UCSD-AML1 (cell line): ENCODE measurements around the gene ELFN1.
A peak's percentile ranks its signal among the peaks of the same experiment; 100 is the strongest.

Experiments used
- DNase-seq: peaks from one replicate; lab custom pipeline; 2025; ENCODE audit not compliant: unreplicated experiment; lab: John Stamatoyannopoulos, UW

The ELFN1 gene

DNA sequence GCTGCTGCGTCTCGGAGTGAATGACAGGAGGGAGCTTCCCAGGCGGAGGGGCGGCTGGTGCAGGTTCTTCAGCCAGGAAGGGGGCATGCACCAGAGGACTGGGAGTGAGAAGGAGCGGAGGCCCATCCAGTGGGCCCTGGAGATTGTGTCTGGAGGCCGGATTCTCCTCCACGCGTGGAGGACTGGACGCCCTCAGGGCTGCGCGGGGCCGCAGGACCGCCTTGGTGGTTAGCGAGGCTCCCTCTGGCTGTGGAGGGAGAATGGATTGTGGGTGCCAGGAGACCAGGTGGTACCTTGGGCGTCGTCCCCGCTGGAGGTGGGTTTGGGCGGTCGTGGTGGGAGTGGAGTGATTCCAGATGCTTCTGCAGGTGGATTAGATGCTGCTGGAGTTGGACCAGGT is 68.9 kb downstream of the ELFN1 start:
- no peak for DNase-seq

DNA sequence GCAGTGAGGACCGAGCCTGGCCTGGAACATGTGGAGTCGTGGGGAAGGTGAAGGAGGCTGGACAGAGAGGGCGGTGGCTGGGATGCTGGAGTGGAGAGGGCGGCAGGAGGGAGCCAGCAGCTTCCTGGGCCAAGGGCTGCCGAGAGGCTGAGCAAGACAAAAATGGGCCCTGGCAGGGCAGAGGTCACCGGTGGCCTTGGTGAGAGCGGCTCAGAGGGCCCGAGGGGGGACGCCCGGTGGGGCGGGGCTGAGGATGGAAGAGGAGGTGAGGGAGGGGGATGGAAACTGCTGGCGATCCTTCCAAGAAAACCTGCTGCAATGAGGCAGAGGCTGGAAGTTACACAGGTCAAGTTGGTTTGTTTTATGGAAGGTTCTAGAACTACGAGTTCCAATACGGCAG is 69.5 kb downstream of the ELFN1 start:
- no peak for DNase-seq

DNA sequence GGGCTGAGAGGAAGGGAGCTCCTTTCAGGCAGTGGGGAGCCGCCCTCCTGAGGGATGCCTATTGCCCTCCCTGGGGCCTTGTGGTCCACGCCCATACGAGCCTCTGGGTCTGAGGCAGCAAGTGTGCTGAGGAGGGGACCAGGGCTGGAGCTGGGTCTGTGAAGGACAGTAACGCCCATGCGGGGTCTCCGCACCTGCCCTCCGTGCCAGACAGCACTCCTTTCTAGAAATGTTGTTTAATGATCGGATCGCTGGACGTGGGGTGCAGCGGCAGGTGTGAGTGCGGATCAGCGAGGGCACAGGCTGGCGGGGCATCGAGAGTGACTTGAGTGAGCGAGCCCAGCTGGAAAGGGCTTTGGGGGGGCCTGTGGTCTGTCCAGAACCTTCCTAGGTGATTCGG is 70.1 kb downstream of the ELFN1 start:
- no peak for DNase-seq

DNA sequence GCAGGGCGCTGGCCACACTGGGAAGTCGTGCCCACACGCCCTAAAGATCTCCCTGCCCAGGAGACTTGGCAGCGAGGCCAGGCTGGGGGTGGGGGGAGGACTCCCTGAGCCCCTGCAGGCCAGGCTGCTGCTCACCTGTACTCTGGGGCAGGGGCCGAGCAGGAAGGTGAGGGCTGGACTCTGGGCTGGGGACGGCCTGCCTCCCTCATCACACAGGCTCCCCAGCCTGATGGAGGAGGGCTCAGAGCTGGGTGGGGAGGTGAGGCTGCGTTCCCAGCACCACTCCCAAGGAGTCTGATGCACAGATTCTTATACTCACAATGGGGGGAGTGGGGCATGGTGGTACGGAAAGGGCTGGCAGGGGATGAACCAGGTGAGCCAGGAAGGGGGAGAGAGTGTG is 71.2 kb downstream of the ELFN1 start:
- DNase-seq, result no peak

DNA sequence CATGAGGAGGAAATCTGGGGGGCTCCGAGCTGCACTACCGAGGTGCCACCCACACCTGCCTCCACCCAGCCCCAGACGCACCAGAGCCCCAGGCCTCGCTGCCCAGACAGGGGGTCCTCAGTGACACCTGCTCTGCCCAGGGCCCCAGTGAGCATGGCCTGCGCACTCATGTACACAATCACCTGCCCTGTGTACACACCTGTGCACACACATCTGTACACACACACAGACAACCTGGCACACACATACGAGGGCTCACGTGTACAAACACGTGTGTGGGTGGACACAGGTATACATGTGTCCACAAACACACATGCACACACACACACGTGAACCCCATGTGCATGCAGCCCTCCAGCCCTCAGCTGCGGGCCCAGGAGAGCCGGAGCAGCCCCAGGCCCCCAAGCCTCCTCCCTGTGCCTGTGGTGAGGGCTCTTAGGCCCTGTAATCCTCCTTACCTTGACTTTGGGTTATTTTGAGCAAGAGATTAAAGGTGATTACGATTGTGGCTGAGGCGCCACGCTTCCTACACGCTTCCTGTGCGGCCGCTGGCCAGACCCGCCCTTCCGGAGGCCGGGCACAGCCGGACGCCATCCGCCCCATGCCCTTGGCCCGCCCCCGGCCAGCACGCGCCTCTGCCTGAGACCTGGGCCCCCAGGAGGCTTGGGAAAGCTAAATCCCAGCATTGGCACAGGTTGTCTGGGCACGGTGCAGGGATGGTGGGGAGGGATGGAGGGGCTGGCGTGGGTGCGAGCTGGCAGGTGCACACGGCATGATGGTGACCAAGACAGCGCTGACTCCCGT is 71.9 kb downstream of the ELFN1 start:
- peak; percentile 44 for DNase-seq

DNA sequence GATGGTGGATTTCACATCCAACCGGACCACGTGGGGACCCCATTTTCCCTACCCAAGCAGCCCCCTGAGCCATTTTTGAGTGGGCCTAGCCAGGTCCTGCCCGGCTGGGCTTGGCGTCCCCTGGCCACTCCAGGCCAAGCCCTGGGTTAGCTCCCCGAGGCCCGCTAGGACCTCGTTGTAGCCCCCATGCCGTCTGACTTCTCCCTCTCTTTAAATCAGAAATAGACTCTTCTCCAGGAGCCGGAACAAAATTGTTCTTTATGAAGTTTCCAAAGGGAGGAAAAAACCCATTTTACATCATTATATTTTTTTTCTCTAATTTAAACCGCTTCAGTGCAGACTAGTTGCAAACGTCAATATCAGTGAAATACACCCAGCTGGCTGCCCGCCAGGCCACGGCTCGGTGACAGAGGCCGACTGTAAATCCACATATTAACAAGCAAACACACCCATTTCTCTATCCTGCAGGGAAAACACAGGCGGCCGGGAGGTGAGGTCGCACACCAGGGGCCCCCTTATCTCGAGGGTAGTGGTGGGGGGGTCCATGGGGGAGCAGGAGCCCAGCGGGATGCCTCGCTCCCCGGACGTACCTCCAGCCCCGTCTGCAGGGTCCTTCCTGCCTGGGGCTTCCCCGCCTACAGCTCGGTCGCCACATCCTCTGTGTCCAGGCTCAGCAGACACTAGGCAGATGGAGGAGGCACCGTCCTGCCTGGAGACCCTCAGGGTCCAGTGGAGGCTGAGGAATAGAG is 72.7 kb downstream of the ELFN1 start:
- peak; percentile 24 for DNase-seq

DNA sequence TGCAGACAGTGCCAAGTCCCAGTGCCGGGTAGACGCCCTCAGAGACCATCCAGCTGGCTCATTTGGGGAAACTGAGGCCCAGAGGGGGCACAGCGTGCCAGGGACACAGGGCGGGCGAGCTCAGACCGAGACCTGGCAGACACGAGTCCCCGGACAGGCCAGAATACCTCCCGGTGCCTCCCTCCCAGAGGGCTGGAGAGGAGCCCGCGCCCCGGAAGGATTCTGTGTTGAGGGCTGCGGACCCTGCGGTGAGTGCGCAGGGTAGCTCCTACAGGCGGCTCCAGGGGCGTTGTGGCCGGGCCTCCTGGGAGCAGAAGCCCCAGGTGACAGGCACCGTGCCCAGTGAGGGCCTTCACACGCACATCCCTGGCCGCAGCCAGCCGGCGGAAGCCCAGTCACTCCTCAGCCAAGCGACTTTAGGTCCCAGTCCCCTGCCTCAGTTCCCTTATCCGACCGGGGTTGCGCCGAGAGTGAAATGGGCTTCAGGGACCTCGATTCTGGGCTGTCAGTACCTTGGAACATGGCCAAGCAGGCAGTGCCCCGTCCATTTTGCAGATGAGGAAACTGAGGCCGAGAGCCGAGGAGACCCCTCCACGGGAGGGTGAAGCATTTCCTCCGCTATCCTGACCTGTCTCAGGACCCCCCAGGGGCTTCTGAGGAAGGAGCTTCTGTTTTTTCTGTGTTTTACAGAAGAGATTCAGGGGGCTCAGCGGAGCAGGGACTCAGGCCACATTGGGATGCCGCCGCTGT is 73.6 kb downstream of the ELFN1 start:
- no peak for DNase-seq

DNA sequence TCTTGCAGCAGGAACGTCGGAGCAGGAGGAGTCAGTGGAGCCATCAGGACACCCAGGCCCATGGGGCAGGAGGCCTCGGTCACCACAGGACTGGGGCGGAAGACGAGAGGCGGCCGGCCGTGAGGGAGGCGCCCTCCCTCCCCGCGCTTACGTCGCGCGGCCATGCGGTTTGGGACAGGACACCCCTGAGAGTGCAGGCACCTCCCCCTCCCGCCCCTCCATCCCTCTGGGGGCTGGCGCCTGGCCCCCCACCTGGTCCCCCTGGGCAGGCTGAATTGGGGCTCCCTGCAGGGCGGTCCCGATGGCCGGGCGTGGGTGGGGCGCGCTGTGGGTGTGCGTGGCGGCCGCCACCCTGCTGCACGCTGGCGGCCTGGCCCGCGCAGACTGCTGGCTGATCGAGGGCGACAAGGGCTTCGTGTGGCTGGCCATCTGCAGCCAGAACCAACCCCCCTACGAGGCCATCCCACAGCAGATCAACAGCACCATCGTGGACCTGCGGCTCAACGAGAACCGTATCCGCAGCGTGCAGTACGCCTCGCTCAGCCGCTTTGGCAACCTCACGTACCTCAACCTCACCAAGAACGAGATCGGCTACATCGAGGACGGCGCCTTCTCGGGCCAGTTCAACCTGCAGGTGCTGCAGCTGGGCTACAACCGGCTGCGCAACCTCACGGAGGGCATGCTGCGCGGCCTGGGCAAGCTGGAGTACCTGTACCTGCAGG is 74.4 kb downstream of the ELFN1 start:
- no peak for DNase-seq

DNA sequence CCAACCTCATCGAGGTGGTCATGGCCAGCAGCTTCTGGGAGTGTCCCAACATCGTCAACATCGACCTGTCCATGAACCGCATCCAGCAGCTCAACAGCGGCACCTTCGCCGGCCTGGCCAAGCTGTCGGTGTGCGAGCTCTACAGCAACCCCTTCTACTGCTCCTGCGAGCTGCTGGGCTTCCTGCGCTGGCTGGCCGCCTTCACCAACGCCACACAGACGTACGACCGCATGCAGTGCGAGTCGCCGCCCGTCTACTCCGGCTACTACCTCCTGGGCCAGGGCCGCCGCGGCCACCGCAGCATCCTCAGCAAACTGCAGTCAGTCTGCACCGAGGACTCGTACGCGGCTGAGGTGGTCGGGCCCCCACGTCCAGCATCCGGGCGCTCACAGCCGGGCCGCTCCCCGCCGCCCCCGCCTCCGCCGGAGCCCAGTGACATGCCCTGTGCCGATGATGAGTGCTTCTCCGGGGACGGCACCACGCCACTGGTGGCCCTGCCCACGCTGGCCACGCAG is 75.0 kb downstream of the ELFN1 start:
- no peak for DNase-seq

DNA sequence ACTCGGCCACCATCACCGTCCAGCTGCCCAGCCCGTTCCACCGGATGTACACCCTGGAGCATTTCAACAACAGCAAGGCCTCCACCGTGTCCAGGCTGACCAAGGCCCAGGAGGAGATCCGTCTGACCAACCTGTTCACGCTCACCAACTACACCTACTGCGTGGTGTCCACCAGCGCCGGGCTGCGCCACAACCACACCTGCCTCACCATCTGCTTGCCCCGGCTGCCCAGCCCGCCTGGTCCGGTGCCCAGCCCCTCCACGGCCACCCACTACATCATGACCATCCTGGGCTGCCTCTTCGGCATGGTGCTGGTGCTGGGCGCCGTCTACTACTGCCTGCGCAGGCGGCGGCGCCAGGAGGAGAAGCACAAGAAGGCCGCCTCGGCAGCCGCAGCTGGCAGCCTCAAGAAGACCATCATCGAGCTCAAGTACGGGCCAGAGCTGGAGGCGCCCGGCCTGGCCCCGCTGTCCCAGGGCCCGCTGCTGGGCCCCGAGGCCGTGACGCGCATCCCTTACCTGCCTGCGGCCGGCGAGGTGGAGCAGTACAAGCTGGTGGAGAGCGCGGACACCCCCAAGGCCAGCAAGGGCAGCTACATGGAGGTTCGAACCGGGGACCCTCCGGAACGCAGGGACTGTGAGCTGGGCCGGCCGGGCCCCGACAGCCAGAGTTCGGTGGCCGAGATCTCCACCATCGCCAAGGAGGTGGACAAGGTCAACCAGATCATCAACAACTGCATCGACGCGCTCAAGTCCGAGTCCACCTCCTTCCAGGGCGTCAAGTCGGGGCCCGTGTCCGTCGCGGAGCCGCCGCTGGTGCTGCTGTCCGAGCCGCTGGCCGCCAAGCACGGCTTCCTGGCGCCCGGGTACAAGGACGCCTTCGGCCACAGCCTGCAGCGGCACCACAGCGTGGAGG is 75.8 kb downstream of the ELFN1 start:
- no peak for DNase-seq

DNA sequence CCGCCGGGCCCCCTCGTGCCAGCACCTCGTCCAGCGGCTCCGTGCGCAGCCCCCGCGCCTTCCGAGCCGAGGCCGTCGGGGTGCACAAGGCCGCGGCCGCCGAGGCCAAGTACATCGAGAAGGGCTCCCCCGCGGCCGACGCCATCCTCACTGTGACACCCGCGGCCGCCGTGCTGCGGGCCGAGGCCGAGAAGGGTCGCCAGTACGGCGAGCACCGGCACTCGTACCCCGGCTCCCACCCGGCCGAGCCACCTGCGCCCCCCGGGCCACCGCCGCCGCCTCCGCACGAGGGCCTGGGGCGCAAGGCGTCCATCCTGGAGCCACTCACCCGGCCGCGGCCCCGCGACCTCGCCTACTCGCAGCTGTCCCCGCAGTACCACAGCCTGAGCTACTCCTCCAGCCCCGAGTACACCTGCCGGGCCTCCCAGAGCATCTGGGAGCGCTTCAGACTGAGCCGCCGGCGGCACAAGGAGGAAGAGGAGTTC is 76.5 kb downstream of the ELFN1 start:
- DNase-seq, result no peak

DNA sequence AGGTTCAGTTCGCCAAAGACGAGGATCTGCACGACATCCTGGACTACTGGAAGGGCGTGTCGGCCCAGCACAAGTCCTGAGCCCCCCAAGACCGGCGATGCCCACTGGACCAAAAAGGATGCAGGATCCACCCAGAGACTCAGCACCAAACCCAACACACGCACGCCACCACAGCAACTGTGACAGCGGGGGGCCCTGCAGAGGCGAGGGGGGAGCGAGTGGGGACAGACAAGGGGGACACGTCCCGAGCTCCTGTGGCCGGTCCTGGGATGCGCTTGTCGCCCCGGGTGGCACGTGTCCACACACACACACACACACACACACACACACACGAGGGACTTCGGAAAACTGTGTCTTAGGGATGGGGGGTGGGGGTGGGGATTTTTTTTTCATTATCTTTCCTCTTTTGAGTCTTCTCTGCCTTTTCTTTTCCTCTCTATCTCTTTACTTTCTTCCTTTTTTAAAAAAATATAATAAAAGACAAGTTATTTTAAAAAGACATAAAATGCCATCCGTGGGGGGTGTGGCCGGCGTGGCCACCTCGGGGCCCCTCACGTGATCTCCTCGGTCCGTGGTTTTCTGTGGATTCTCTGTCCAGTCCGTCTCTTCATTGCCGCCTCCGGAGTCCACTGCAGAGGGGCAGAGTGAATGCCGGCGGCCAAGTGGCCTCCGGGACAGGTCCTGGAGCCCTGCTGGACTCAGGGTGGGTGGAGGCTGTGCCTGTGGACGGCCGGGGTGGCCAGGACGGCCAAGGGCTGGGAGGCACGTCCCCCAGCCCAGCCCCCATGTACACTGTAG is 77.1 kb downstream of the ELFN1 start:
- no peak for DNase-seq

DNA sequence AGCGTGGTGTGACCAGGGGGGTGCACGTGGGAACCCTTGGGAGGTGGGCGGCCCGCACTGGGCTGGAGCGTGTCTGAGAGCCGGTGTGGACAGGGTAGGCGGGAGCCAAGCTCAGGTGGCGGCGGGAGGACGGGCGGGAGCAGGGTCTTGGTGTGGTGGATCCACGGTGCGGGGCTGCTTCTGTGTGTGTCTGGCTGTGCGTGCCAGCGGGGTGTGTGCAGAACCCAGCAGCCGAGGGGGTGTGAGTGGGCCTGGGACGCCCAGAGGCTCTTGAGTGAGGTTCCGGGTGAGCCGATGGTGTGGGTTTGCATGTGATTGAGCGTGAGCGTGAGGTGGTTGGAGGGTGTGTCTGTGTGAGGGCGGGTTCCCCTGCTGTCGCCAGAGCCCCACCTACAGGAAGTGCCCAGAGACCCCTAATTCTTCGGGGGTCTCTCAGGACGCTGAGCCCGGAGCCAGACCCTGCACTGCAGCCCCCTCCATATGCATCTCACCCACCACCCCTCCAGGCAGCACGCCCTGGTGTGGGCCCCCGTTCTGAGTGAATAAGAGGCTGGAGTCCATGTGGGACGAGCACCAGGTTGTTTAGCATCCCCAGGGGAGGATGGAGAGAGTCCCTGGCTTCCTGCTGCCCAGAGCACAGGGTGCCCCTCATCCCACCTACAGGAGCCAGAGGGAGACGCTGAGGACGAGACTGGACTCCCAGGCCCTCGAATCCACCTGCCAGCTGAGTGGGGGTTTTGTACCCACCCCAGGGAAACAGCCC is 78.2 kb downstream of the ELFN1 start:
- DNase-seq, result no peak

DNA sequence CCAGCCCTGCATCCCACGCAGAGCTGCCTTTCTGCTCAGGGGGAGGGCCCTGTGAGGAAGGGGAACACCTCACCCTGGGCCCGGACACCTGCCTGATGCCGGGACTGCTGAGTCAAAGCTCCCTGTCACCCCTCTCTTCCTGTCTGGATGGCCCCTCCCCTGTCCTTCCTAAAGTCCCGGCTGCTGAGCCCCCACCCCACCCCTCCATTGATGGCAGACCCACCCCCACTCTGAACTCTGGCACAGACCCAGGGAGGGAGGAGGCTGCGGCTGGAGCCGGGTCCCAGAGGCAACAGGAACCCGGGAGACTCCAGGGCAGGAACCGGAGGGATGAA is 78.7 kb downstream of the ELFN1 start:
- no peak for DNase-seq

DNA sequence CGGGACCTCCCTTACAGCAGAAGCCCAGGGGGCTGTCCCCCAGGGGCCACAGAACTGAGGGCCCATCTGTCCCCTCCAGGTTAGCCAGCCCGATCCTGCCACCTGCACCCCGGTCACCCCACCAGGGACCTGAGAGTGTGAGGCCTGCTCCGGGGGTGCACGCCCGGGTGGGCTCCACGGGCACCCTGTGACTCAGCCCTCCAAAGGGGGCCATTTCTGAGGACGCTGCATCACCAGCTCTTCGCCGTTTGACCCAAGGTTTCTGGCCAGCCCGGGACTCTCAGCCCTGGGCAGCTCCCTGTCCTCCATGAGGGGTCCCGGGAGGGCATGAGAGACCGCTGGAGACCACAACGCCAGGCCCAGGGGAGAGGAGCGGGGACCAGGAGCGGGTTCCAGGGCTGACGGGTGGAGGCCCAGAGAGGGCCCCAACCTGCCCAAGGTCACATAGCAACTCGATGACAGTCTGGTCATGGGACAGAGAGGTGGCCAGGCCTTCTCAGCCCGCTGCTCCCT is 79.3 kb downstream of the ELFN1 start:
- no peak for DNase-seq

DNA sequence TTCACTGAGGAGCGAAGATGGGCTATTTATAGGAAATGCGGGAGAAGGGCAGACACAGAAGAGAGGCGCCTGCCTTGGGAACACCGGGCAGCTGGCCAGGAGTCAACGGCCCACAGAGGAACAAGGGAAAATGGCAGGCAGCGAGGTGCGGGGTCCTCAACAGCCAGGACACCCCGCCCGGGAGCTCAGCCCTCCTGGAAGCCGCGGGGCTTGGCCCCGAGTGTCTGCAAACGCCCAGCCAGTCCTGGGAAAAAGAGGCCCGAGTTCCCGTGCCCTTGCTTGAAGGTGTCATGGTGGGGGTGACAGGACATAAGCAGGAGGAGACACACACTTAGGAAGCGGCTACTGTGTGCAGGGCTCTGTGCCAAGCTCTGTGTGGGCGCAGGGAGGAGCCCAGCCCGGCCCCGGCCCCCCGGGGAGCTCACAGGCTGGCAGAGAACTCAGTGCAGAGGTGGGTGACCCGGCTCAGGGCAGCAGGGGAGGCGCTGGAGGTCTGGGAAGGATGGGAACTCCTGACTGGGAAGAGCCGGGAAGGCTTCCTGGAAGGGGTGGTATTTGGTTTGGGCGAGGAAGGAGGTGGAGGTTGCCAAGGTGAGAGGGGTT is 79.9 kb downstream of the ELFN1 start:
- DNase-seq, result no peak

DNA sequence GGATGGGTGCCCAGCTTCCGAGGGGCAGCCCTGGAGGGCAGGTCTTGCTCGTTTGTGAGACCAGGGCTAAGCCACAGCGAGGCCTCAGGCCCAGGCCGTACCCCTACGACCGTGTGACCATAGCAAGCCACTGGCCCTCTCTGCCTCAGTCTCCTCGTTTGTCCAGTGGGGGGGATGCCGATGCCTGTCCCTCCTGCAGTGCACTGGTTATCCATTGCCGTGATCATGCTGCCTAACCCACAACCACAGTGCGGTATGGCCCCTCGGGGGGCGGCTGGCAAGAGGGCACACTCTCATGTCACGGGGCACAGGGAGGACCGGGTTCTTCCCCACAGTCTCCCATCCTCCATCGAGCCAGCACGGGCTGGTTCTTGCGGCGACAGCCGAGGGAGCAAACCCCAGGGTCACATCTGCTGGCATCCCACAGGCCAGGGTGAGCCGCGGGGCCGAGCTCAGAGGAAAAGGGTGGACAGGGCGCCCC is 80.5 kb downstream of the ELFN1 start:
- DNase-seq, result no peak

DNA sequence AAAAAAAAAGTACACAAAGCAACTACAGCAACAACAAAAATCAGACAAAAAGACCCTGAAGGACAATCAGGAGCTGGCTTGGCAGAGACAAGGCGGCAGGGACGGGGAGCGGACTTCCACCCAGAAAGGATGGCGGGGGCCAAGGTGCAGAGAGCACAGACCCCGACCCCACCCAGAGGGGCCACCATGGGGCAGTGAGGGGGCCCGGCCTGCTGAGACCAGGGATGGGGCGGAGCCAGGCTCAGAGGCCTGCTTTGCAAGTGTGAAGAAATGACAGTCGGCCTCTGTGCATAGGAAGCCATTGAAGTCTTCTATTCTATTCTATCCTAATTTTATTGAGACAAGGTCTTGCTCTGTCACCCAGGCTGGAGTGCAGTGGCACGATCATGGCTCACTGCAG is 82.0 kb downstream of the ELFN1 start:
- DNase-seq, result no peak
